ENCODE measurements around the gene RRAS.

Gene RRAS

GRCh38 chr19:49605605-49606004, 34.3 kb downstream of the RRAS start:
- DNase-seq (ENCODE audit: low spot score): no peak
- TF ChIP-seq, protein P1, sequence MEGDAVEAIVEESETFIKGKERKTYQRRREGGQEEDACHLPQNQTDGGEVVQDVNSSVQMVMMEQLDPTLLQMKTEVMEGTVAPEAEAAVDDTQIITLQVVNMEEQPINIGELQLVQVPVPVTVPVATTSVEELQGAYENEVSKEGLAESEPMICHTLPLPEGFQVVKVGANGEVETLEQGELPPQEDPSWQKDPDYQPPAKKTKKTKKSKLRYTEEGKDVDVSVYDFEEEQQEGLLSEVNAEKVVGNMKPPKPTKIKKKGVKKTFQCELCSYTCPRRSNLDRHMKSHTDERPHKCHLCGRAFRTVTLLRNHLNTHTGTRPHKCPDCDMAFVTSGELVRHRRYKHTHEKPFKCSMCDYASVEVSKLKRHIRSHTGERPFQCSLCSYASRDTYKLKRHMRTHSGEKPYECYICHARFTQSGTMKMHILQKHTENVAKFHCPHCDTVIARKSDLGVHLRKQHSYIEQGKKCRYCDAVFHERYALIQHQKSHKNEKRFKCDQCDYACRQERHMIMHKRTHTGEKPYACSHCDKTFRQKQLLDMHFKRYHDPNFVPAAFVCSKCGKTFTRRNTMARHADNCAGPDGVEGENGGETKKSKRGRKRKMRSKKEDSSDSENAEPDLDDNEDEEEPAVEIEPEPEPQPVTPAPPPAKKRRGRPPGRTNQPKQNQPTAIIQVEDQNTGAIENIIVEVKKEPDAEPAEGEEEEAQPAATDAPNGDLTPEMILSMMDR (IDR thresholded peaks at IDR 0.05; ENCODE audit: borderline replicate concordance, control extremely low read depth, extremely low read depth, insufficient read depth, missing control alignments): no peak
- in situ Hi-C loops (cut with MboI; ENCODE audit: low sequenced_read_pairs, unreplicated experiment): no loop called here

DNA sequence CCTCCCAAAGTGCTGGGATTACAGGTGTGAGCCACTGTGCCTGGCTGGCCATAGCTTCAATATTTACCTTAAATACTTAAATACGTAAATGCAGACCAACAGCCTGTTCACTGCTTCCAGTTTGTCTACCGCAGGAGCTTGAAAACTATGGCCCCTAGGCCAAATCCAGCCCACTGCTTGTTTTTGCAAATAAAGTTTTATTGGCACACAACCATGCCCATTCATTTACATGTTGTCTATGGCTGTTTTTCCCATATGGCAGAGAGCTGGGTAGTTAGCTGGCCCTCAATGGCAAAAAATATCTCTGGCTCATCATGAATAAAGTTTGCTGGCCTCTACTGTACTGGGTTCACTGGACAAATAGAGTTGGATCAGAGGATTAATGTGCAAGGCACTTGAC, 37.1 kb downstream of the RRAS start:
- no peak for DNase-seq (ENCODE audit: low spot score)
- TF ChIP-seq, protein P1 (IDR thresholded peaks at IDR 0.05; ENCODE audit: borderline replicate concordance, control extremely low read depth, extremely low read depth, insufficient read depth, missing control alignments): no peak
- in situ Hi-C loops (cut with MboI; ENCODE audit: low sequenced_read_pairs, unreplicated experiment): no loop called here

DNA sequence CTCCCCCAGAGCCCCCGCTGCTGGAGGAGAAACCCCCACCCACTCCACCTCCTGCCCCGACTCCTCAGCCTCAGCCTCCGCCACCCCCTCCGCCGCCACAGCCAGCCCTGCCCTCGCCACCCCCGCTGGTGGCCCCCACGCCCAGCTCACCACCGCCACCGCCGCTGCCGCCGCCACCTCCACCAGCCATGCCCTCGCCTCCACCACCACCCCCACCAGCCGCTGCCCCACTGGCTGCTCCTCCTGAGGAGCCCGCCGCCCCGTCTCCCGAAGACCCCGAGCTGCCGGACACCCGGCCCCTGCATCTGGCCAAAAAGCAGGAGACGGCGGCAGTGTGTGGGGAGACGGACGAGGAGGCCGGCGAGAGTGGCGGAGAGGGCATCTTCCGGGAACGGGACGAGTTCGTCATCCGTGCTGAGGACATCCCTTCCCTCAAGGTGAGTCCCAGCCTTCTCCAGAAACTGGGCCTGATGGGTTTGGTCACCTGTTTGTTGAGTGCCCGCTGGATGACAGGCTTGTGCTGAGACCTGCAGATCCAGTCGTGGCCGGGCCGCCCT, 38.4 kb downstream of the RRAS start:
- TF ChIP-seq, protein P1 (IDR thresholded peaks at IDR 0.05; ENCODE audit: borderline replicate concordance, control extremely low read depth, extremely low read depth, insufficient read depth, missing control alignments): no peak
- in situ Hi-C loops (cut with MboI; ENCODE audit: low sequenced_read_pairs, unreplicated experiment): no loop called here
- no peak for DNase-seq (ENCODE audit: low spot score)

DNA sequence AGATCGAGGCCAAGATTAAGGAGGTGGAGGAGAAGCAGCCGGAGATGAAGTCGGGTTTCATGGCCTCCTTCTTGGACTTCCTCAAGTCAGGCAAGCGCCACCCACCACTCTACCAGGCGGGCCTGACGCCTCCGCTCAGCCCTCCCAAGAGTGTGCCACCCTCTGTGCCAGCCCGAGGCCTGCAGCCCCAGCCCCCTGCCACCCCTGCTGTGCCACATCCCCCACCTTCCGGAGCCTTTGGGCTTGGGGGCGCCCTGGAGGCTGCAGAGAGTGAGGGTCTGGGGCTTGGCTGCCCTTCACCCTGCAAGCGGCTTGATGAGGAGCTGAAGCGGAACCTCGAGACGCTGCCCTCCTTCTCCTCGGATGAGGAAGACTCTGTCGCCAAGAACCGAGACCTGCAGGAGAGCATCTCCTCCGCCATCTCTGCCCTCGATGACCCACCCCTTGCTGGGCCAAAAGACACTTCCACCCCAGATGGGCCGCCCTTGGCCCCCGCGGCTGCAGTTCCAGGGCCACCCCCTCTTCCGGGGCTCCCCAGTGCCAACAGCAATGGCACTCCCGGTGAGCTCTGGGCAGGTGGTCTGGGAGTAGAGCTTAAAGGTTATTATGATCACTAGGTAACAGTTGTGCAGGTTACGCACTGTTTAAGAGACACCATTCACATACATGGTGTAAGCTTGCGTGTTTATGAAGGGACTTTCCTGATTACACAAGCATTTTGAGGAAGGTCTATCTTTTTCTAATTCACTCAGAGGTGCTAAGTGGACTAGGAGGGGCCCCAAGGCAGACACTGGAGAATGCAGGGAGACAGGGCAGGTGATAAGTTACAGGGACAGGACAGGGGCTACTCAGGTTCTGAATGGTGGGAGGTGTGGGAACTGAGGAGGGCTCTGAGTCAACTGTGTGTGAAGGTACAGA, 40.3 kb downstream of the RRAS start:
- peak; percentile 24 for DNase-seq (ENCODE audit: low spot score)
- TF ChIP-seq, protein P1 (IDR thresholded peaks at IDR 0.05; ENCODE audit: borderline replicate concordance, control extremely low read depth, extremely low read depth, insufficient read depth, missing control alignments): no peak
- in situ Hi-C loops (cut with MboI; ENCODE audit: low sequenced_read_pairs, unreplicated experiment): no loop called here

DNA sequence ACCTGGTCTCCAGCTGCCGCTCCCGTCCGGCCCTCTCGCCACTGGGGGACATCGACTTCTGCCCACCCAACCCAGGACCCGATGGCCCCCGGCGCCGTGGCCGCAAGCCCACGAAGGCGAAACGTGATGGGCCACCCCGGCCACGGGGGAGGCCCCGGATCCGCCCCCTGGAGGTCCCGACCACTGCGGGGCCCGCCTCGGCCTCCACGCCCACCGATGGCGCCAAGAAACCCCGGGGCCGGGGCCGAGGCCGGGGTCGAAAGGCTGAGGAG, 42.3 kb downstream of the RRAS start:
- in situ Hi-C loops (cut with MboI; ENCODE audit: low sequenced_read_pairs, unreplicated experiment): no loop called here
- TF ChIP-seq, protein P1 (IDR thresholded peaks at IDR 0.05; ENCODE audit: borderline replicate concordance, control extremely low read depth, extremely low read depth, insufficient read depth, missing control alignments): no peak
- DNase-seq (ENCODE audit: low spot score): no peak

DNA sequence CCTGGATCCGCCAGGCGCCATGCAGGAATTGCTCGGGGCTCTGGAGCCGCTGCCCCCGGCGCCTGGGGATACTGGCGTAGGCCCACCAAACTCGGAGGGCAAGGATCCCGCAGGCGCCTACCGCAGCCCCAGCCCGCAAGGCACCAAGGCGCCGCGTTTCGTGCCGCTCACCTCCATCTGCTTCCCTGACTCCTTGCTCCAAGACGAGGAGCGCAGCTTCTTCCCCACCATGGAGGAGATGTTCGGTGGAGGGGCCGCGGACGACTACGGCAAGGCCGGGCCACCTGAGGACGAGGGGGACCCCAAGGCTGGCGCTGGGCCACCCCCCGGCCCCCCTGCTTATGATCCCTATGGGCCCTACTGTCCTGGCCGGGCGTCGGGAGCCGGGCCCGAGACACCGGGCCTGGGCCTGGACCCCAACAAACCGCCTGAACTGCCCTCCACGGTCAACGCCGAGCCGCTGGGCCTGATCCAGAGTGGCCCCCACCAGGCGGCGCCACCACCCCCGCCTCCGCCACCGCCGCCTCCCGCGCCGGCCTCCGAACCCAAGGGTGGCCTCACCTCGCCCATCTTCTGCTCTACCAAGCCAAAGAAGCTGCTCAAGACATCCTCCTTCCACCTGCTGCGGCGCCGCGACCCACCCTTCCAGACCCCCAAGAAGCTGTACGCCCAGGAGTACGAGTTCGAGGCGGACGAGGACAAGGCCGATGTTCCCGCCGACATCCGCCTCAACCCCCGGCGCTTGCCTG, 42.8 kb downstream of the RRAS start:
- TF ChIP-seq, protein P1 (IDR thresholded peaks at IDR 0.05; ENCODE audit: borderline replicate concordance, control extremely low read depth, extremely low read depth, insufficient read depth, missing control alignments): no peak
- no peak for DNase-seq (ENCODE audit: low spot score)
- in situ Hi-C loops (cut with MboI; ENCODE audit: low sequenced_read_pairs, unreplicated experiment): no loop called here
